Ovary (tissue), 9 donors: ENCODE results near the gene GORASP2. TPM values are rescaled to one million over a fixed set of nuclear protein-coding genes. Genes with fewer than 3 reads are reported as not detected.
"Not testable (repeated sequence)": the region's sequence is repeated elsewhere in the genome, so short reads cannot be mapped to it uniquely, and the experiment has no call there.

Source experiments
- DNase-seq, 5 donors: peaks; one replicate each; pipeline ENCODE4 v3.0.0-alpha.2; 2019 to 2020
- H3K27ac ChIP-seq, 2 donors: fragments of 200-600 bp; one replicate each; pipeline versions ENCODE4 v1.5.1 to v1.8.0; 2019 to 2022
- H3K27me3 ChIP-seq: fragments of 200-600 bp; one replicate; pipeline ENCODE4 v1.8.0; 2022
- H3K36me3 ChIP-seq: fragments of 200-600 bp; sonication (generic); one replicate; pipeline ENCODE4 v1.5.1; 2019
- H3K4me1 ChIP-seq: one replicate; pipeline ENCODE4 v1.8.1; 2013; ENCODE audit warnings: mild to moderate bottlenecking, moderate library complexity; ENCODE audit not compliant: insufficient read depth
- H3K4me3 ChIP-seq: fragments of 200-600 bp; sonication (generic); one replicate; pipeline ENCODE4 v1.5.1; 2017
- H3K9me3 ChIP-seq, 2 donors: fragments of 200-600 bp in 1 of 2; sonication (generic) in 1 of 2; one replicate each; pipeline versions ENCODE4 v1.5.1 to v1.8.1; 2013 to 2019; ENCODE audit warnings: mild to moderate bottlenecking in 1 of 2, moderate library complexity in 1 of 2
- CTCF ChIP-seq, 3 donors: fragments of 450-650 bp in 2 of 3; fragments of 200-600 bp in 1 of 3; IDR thresholded peaks; one replicate each; pipeline versions ENCODE4 v1.5.1 to v1.8.0; 2016 to 2022; ENCODE audit warnings: antibody characterized with exemption in 3 of 3, mild to moderate bottlenecking in 1 of 3
- EP300 ChIP-seq: sonication (generic); formaldehyde crosslinking; IDR thresholded peaks from one replicate; pipeline ENCODE4 v1.6.1; 2017; ENCODE audit warnings: antibody characterized with exemption
- POLR2A ChIP-seq: fragments of 450-650 bp; IDR thresholded peaks from one replicate; pipeline ENCODE4 v1.6.1; 2017; ENCODE audit warnings: antibody characterized with exemption, mild to moderate bottlenecking, moderate library complexity
- WGBS, 3 donors: extraction: QIAGEN DNeasy Blood & Tissue Kit in 1 of 3; methylation state at CpG; one replicate each; pipeline versions ENCODE4 v1.1.5 to v1.1.7; 2013 to 2017; 5-methylcytosine and 5-hydroxymethylcytosine counted together
- intact Hi-C, 4 donors: fragments of 100-400 bp; cut with DNase I; formaldehyde crosslinking; loops; one replicate each; pipeline versions ENCODE4 v1.11.0 to v1.15.1; 2022 to 2023
- polyA plus RNA-seq, 2 donors: library from polyadenylated mRNA; stranded (reverse); fragments of 200-250 nt in 1 of 2; fragments of 350-450 nt in 1 of 2; fragmentation: Illumina TruSeq in 1 of 2; extraction: RNeasy Lipid Tissue Mini Kit (QIAGEN cat#74804) in 1 of 2; gene quantifications; one replicate each; pipeline ENCODE4 v1.2.3, GENCODE V29; 2013 to 2014
- total RNA-seq, 7 donors: library from RNA; depleted of rRNA in 2 of 7; stranded (reverse); fragments of >200 nt in 2 of 7; fragmentation: NEBNext Ultra II Directional in 3 of 7; extraction: Animal tissue kit (Norgen Biotek cat#: 25700) in 3 of 7; gene quantifications; one replicate each; pipeline versions ENCODE4 v1.1.0 to v1.2.4, GENCODE V29; 2016 to 2023
- donor health status: DM: no; HTN: no; CAD: no; lungs with moderate emphysema.
- donor health status: DM: no; HTN: no; CAD: no.
- donor health status: Bipolar disorder and iron deficiency.
- donor health status: DM: yes; HTN: yes; CAD: no.
- donor health status: DM: no; HTN: no; CAD: no.
- donor health status: DM: yes; HTN: yes; CAD: no.

The GORASP2 gene
- total and polyA plus RNA-seq, 9 donors = 23.8 to 132 (median 71.0) TPM

GRCh38 chr2:170917957-170918356 is 11.1 kb upstream of the GORASP2 start:
- WGBS, 3 donors = 89 to 93% (median 91%) methylated on average over 5 of the region's 5 CpGs
- no peaks in the 10 kb centered on the region for H3K36me3 ChIP-seq
- intact Hi-C loops = loop anchor here in 1 of 4 donors (10.0 kb wide), 1 partner anchor 1577 kb away; no protein-coding TSS in a partner anchor
- no peaks in the 10 kb centered on the region for H3K27me3 ChIP-seq
- TF ChIP-seq EP300 = no peak
- no peak for TF ChIP-seq CTCF (IDR thresholded peaks at IDR 0.05)
- TF ChIP-seq POLR2A = no peak
- H3K9me3 ChIP-seq = peaks cover 0 to 10% of the 10 kb centered on the region in 2 donors
- DNase-seq = no peak
- no peaks in the 10 kb centered on the region for H3K4me1 ChIP-seq
- no peak overlapping the region for H3K4me3 ChIP-seq
- no peak overlapping the region for H3K27ac ChIP-seq

- H3K4me1 ChIP-seq, H3K4me3 ChIP-seq, H3K27ac ChIP-seq, DNase-seq, intact Hi-C loops, H3K27me3 ChIP-seq, H3K36me3 ChIP-seq: not testable (repeated sequence)
- H3K9me3 ChIP-seq = peaks cover 0 to 14% of the 10 kb centered on the region in 2 donors
- 90 to 95% (median 92%) methylated on average over 2 of the region's 2 CpGs for WGBS, 3 donors
Observed at GRCh38 chr2:170921873-170922272, 7.2 kb upstream of the GORASP2 start.

- no peaks in the 10 kb centered on the region for H3K27me3 ChIP-seq
- H3K4me1 ChIP-seq = no peaks in the 10 kb centered on the region
- WGBS, 3 donors = 92 to 98% (median 94%) methylated on average over 8 of the region's 8 CpGs
- H3K27ac ChIP-seq = no peak overlapping the region
- H3K4me3 ChIP-seq = no peak overlapping the region
- no peak for DNase-seq
- no peak for TF ChIP-seq CTCF (IDR thresholded peaks at IDR 0.05)
- TF ChIP-seq EP300 = no peak
- TF ChIP-seq POLR2A = no peak
- peaks cover 0 to 6% of the 10 kb centered on the region in 2 donors for H3K9me3 ChIP-seq
- intact Hi-C loops = no loop called here
- H3K36me3 ChIP-seq = no peaks in the 10 kb centered on the region
Observed at GRCh38 chr2:170922634-170923494, 6.2 kb upstream of the GORASP2 start.

- WGBS, 3 donors = 55 to 80% (median 67%) methylated on average over 1 of the region's 1 CpG
- no peaks in the 10 kb centered on the region for H3K36me3 ChIP-seq
- no peaks in the 10 kb centered on the region for H3K4me1 ChIP-seq
- H3K27me3 ChIP-seq = no peaks in the 10 kb centered on the region
- intact Hi-C loops = no loop called here
- H3K27ac ChIP-seq = no peak overlapping the region
- H3K9me3 ChIP-seq = peaks cover 0 to 3% of the 10 kb centered on the region in 2 donors
- H3K4me3 ChIP-seq = no peak overlapping the region
- TF ChIP-seq EP300 (no peak), CTCF (IDR thresholded peaks at IDR 0.05) (no peak), POLR2A (no peak)
- no peak for DNase-seq
Observed at GRCh38 chr2:170923799-170924198, 5.3 kb upstream of the GORASP2 start.

- H3K27me3 ChIP-seq = no peaks in the 10 kb centered on the region
- TF ChIP-seq CTCF (IDR thresholded peaks at IDR 0.05) (no peak), EP300 (no peak), POLR2A (no peak)
- H3K4me1 ChIP-seq = no peaks in the 10 kb centered on the region
- no peak overlapping the region for H3K27ac ChIP-seq
- H3K4me3 ChIP-seq = no peak overlapping the region
- no peak for DNase-seq
- intact Hi-C loops = no loop called here
- no peaks in the 10 kb centered on the region for H3K36me3 ChIP-seq
- H3K9me3 ChIP-seq = peaks cover 0 to 3% of the 10 kb centered on the region in 2 donors
Observed at GRCh38 chr2:170924969-170925368, 4.1 kb upstream of the GORASP2 start.
